ENCODE results near the gene PSKH1.
A peak's percentile ranks its signal among the peaks of the same experiment; 100 is the strongest.
"Not testable (repeated sequence)": the region's sequence is repeated elsewhere in the genome, so short reads cannot be mapped to it uniquely, and the experiment has no call there.

Gene PSKH1

DNA sequence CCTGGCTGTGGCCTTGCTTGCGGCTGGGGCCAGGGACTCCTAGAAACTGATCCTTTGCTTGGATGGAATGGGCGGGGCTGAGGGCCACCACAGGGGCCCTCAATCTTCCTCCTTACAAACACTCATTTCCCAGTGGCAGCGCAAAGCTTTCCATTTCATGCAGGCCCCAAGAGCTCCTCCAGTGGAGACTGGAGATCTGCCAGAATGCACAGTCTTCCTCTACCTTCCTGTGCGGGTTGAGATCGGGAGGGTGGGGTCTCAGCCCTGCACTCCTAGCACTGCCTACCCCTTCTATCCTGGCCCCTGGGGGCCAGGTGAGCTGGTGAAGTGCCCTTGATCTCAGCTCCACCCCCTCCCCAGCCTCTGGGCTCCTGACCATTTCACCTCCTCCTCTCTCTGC, 6.7 kb upstream of the PSKH1 start:
- DNase-seq (ENCODE audit: low spot score), result no peak

DNA sequence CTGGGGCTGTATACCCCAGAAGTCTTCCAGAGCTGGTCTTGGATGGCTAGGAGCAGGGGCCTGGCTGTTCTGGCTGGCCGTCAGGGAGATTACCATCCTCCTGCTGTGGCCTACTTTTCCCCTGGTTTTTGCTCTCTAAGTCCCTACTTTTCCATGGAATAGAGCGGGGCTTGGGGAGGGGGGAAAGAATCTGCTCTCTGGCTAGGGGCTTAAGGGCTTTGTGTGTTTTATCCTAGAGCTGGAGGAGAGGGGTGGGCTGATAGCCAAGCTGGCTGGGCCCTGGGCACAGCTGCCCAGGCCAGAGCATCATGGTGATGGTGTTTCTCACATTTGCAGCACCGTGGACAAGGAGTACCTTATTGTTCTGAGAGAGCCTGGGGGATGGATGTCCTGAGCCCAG, 4.7 kb upstream of the PSKH1 start:
- no peak for DNase-seq (ENCODE audit: low spot score)

DNA sequence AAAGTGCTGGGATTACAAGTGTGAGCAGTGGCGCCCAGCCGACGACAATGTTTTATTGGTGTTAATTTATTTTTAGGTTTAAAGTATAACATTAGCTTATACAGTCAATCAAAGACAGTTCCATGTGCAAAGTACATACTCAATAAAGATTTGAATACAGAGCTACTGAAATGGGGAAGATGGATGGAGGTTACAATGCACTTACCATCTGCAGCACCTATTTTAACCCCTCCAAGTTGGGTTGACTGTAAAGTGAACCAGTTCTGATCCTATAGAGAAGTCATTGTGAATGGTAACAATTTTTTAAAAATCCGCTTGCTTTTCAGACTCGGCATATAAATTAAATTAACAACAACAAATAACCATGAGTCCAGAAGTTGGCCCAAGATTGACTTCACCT, 679 bp upstream of the PSKH1 start:
- no peak for DNase-seq (ENCODE audit: low spot score)

DNA sequence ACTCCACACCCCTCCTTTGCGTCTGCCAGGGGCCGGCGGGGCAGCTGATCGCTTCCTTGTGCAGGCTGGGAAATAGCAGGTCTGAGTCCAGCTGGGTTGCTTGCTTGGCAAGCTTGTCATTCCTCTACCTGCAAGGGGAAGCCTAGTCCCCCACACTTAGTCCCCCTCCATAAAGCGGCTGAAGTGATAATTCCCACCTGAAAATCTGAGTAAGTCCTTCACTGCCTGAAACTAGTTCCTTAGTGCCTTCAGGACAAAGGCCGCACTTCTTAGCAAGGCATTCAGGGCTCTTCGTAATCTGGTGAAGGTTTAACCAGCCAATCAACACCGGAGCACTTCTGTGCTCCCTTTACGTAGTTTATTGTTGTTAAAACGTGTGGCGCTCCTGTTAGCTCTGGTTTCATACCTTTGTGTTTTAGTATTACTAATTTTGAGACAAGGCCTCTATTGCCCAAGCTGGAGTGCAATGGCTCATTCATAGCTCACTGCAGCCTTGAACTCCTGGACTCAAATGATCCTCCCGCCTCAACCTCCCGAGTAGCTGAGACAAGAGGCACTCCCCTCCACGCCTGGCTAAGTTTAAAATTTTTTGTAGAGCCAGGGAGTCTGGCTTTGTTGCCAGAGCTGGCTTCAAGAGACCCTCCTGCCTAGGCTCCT, 817 bp downstream of the PSKH1 start:
- DNase-seq (ENCODE audit: low spot score), result no peak

DNA sequence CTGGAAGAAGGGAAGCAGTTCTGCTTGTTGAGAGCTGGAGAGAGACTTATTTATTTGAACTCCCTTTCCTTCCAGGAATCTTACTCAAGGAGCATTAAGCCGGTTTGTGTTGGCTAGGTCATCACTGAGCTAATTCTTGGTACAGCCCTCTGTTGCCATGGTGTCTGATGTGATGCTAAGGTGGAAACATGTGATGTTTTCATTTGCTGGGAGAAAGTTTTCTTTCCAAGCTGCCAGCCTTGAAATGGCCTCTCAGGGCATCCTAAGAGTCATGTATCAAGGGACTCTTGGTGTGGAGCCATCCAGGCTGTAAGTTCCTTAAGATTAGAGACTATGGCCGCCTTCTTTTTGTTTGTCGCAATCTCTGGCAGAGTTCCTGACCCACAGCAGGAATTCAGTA, 4.2 kb downstream of the PSKH1 start:
- peak; percentile 55 for DNase-seq (ENCODE audit: low spot score)

DNA sequence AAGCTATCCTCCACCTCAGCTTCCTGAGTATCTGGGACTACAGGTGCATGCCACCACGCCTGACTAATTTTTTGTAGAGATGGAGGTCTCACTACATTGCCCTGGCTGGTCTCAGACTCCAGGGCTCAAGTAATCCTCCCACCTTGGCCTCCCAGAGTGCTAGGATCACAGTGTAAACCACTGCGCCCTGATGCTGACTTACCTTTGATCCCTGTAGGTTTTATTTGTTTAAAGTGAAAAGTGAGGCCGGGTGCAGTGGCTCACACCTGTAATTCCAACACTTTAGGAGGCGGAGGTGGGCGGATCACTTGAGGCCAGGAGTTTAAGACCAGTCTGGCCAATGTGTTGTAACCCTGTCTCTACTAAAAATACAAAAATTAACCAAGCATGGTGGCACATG, 8.7 kb downstream of the PSKH1 start:
- no peak for DNase-seq (ENCODE audit: low spot score)

DNA sequence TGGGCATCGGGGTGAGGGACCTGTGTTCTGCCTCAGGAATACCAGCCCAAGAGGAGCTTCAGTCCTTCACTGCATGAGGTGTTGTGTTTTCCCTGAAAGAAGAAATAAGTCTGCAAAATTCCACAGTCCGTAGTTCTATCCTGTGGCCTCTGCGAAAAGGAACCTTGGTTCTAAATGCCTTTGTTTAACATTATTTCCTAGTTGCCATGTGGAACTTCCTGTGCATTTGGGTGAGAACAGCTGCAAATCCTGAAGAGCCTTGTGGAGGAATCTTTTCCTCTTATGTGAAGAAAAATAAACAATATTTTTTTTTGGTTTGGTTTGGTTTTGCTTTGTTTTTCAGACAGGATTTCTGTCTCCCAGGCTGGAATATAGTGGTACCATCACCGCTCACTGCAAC, 9.8 kb downstream of the PSKH1 start:
- DNase-seq (ENCODE audit: low spot score), result no peak

DNA sequence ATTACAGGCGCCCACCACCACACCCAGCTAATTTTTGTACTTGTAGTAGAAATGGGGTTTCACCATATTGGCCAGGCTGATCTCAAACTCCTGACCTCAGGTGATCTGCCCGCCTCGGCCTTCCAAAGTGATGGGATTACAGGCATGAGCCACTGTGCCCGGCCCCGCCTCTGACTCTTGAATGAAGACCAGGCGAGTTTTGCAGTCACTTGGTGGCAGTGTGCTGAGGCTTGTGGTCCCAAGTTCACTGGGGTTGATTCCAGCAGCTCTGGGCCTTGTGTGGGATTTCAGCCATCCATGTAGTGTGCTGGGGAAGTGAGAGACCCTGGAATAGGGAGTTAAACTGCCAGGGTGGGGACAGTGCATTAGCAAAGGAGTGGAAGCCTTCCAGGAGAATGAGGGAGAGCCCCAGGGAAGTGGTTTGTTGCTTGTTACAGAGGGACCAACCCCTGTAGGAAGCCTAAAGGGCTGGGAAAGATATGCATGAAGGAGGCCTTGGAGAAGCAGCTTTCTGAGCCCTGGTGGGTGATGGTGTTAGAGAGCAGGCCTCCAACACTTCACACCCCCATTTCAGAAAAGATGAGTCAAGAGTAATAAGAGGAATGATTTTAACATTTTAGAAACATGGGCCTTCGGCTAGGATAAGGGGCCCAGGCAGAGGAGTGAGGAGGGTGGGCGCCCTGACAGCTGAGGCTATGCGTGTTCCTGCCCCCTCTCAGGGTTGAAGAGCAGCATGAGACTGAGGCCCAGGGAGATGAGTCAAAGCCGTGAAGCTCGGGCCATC, 14.5 kb downstream of the PSKH1 start:
- no peak for DNase-seq (ENCODE audit: low spot score)

DNA sequence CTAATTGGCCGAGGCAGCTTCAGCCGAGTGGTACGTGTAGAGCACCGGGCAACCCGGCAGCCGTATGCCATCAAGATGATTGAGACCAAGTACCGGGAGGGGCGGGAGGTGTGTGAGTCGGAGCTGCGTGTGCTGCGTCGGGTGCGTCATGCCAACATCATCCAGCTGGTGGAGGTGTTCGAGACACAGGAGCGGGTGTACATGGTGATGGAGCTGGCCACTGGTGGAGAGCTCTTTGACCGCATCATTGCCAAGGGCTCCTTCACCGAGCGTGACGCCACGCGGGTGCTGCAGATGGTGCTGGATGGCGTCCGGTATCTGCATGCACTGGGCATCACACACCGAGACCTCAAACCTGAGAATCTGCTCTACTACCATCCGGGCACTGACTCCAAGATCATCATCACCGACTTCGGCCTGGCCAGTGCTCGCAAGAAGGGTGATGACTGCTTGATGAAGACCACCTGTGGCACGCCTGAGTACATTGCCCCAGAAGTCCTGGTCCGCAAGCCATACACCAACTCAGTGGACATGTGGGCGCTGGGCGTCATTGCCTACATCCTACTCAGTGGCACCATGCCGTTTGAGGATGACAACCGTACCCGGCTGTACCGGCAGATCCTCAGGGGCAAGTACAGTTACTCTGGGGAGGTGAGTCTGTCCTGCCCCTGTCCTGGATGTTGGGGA, 16.1 kb downstream of the PSKH1 start:
- DNase-seq (ENCODE audit: low spot score), result no peak

DNA sequence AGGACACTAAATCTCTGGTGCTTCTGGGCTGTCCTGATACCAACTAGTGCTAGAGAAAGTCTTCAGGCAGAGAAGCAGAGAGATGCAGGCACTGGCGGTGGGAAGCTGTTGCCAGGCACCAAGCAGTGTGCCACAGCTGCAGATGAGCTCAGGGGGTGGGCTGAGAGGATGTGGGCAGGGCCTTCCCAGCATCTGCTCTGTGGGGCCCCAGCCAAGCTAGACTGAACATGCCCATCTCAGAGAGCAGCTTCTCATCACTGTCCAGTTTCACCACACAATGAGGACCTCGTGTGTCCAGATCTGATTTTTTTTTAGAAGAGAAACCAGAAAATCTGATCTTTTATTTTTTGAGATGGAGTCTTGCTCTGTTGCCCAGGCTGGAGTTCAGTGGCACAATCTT, 17.1 kb downstream of the PSKH1 start:
- peak; percentile 94 for DNase-seq (ENCODE audit: low spot score)

DNA sequence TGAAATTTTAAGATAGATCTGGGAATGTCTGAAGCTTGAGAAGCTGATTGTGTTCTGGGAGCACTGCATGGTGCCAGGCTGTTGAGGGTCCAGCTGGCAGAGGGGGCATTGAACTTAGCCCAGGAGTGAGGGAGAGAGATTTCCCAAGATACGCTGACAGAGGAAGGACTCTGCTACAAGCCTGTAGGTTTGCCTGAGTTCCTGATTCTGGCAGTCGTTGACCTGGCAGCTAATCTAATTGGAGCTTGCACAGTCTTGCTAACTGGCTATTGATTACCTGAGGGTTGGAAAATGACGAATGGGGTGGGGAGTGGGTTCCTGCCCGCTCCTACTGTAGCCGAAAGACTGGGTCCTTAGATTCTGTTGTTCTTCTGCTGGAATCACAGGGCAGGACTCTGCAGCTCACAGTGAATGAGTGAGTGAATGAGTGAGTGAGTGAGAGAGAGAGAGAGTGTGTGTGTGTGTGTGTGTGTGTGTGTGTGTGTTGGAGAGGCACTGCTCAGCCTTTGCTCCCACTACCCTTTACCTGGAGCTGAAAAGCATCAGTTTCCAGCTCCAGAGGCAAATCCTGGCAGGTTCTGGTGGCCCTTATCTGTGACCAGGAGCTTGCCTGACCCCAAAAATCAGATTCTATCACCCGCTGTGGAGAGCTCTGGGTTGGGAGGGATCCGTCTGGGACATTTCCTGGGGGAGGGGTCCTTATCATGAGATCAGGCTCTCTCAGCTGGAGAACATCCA, 21.9 kb downstream of the PSKH1 start:
- no peak for DNase-seq (ENCODE audit: low spot score)

DNA sequence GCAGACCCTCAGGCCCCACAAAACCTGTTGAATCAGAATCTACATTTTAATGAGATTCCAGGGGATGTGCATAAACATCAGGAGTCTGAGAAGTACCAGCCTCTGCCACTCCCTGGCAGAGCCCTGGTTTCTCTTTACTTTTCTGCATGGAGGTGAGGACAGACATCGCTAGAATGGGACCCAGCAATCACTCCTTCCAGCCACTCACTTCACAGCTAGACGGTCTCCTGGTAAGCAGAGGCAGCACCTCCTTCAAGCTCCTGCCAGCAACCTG, 22.4 kb downstream of the PSKH1 start:
- not testable (repeated sequence) for DNase-seq (ENCODE audit: low spot score)

DNA sequence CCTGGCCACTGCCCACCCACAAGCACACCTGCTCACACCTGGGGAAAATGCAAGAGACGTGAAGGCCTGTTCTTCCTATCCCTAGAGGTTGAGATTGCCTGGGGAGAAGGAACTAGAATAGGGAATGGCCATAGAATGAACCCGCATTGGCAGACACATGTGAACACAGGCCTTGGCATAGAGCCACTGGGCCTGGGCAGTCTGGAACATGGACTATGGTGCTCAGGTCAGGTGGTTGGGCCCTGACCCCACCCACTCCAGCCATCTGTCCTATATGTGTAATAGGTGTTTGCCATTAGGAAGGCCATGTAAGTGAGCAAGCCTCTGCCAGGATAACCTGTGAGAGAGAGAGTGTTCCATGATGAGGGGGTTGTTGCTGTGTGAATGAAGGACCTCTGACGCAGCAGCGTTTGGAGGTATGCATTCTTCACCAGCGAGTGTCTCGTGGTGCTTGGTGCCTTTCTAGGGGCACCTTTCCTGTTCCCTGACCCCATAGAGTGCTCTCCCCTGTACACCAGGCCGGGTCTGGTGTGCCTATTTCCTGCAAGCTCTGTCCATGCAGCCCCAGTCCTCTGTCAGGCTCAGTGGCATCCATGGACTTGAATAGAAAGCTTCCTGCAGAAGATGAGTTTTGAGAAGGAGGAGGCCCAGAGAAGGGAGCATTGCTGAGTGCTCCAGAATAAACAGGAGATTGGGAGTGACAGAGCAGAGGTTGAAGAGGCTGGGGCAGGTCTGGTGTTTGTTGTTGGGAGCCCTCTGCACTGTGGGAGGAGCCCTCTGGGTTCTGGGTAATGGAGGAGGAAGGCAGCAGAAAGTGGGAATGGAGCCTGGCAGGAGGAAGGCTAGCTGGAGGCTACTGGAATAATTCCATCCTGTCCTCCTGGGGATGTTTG, 23.0 kb downstream of the PSKH1 start:
- DNase-seq (ENCODE audit: low spot score), result no peak

DNA sequence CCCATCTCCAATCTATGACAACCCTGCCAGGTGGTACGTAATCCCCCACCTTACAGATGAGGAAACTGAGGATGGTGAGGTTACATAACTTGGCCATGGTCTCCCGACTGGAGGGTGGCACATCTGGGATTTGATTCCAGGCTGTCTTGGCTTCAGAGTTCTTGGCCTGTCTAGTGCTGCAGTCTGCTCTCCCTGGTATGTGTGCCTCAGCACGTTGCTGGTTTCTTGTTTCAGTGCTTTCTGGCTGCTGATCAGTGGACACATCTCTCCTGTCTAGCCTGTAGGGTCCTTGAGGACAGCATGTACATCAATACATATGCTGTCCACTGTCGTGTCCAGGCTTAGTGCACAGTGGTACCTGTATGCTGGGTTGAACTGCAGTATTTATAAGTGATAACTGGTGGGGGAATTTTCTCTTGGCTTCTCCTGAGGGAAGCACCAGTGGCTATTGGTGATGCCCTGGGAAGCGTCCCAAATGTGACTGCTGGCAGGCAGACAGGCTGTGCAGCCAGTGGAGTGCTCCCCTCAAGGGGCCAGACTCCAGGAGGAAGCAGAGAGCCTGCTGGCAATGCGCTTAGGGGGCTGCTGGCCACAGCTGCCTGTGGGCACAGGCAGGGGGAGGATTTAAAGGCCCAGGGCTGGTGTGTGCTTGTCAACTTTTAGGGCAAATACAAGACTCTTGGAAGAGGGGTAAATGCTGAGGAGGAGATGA, 24.2 kb downstream of the PSKH1 start:
- DNase-seq (ENCODE audit: low spot score), result no peak

DNA sequence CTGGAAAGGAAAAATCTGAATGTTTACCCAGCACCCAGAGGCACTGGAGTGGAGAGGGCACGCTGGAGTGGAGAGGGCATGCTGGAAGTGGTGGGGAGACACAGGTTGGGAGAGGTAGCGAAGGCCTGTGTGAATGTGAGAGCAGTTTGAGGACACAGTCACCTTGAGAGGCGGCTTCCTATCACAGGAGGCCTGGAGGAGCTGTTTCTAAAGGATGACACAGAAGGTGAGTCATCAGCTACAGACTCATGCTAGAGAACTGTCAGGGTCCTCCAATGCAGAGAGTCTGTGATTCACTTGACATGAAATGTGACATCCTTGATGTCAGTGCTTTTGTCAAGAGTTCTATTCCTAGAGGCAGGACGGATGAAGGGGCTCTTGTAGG, 24.8 kb downstream of the PSKH1 start:
- no peak for DNase-seq (ENCODE audit: low spot score)

DNA sequence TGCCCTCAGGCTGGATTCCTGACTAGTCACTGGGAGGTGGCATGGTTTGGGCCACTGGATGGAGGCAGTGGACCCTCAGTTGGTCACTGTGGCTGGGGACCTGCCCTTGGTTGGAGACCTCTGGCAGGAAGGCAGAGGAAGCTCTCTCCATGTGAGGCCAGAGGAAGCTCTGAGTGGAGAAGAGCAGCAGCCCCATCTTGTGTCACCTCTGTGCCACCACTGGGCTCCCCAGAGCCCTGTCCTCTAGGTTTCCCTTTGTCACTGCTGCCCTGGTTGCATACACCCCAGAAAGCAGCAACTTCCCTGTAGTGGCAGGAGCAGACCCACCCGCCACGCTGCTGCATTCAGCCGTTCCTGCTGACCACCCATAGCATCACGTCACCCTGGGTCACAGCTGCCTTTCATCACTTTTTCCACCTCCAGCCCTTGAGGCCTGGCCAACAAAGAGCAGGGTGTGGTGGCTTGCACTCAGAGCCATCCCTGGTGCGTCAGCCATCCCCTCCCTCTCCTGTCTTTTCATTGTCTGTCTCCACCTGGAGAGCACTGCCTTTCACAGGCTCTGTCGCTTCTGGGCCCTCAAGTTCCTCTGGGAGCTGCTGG, 26.7 kb downstream of the PSKH1 start:
- DNase-seq (ENCODE audit: low spot score), result no peak

DNA sequence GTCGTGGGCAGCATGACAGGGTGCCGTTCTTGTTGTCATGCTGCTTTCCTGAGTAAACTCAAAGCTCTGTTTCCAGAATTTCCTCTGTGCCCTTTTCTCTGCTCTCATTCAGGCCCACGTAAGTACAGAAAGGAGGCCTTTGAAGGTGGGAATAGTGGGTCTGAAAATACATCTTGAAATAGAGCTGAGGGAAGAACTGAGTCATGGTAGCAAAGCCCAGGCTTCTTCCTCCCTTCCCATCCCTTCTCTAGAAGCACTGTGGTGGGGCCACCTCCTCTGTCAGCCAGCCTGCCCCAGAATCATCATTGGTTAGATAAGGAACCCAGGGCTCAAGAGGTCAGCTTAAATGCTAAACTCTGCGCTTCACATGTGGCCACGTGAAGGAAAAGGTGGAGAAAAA, 29.2 kb downstream of the PSKH1 start:
- no peak for DNase-seq (ENCODE audit: low spot score)

DNA sequence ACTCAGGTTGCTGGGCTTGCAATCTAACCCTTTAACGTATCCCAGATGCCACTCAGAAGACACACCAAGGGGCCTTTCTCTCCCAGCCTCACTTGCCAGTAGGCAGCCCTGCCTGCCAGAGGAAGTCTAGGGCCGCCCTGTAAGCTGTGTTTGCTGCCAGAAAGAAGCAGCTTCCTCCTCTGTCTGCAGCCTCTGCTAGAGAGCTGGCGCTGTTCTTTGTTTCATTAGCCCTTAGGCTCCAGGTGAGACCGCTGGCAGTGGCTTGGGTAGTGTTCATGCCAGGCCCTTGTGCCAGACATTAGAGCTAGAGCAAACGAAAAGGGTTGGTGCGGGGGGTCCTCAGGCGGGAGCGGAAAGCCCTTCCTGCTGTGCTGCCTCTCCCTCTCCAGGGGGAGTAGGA, 29.7 kb downstream of the PSKH1 start:
- no peak for DNase-seq (ENCODE audit: low spot score)

DNA sequence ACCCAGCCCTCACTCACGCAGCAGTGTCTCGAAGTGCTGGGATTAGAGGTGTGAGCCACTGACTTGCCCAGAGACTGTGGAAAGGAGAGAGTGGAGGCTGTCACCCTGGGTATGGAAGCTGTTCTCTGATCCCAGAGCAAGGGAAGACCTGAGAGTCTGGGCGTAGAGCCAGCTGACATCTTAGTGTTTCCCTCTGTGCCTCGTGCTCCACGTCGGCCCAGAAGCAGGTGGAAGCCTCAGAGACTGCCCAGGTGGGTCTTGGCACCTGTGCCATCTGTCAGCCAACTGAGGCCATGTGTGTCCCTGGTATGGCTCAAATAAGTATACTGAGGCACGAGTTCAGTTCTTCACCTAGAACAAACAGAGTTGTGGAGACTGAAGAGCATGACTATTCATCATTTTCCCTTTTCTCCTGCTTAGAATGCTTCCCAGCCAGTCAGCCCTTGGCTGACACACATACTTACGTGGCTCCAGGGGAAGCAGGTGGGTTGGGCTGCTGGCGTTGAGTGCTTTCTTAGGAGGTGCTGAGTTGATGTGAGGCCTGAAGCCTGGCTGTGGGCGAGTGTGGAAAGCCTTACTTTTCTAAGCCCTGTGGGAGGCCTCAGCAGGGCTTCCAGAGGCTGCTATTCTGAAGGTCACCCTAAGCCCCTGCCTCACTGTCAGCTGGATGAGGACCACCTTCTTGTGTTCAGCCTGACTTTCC, 30.5 kb downstream of the PSKH1 start:
- DNase-seq (ENCODE audit: low spot score), result no peak

All from pons (tissue), 1 donor.